Astrocyte (in vitro differentiated cells and primary cell): Measurements from ENCODE around the gene ENOX1. TPM values are rescaled to one million over a fixed set of nuclear protein-coding genes. Genes with fewer than 3 reads are reported as not detected.

Experiments
- DNase-seq: peaks from one replicate; pipeline ENCODE4 v3.0.0-alpha.2; 2010; ENCODE audit warnings: low read depth
- FAIRE-seq: peaks from 2 replicates; lab custom pipeline; 2011; peaks lifted over from hg19 to GRCh38; lab: Jason Lieb, UNC
- H2AFZ ChIP-seq: 2 replicates; pipeline ENCODE4 v1.6.0; 2012; ENCODE audit warnings: low read depth, low read length, inconsistent platforms
- H3K27ac ChIP-seq: 2 replicates; pipeline ENCODE4 v1.5.1; 2011; ENCODE audit warnings: low read depth, low read length, inconsistent platforms
- H3K27me3 ChIP-seq: 2 replicates; pipeline ENCODE4 v1.6.0; 2011; ENCODE audit warnings: low read length, inconsistent platforms; ENCODE audit not compliant: insufficient read depth
- H3K36me3 ChIP-seq: 2 replicates; pipeline ENCODE4 v1.5.1; 2011; ENCODE audit warnings: low read length, inconsistent platforms; ENCODE audit not compliant: insufficient read depth
- H3K4me1 ChIP-seq: 2 replicates; pipeline ENCODE4 v1.5.1; 2011; ENCODE audit warnings: low read length, inconsistent platforms; ENCODE audit not compliant: insufficient read depth
- H3K4me2 ChIP-seq: 2 replicates; pipeline ENCODE4 v1.6.0; 2012; ENCODE audit warnings: low read length, inconsistent platforms
- H3K4me3 ChIP-seq: 2 replicates; pipeline ENCODE4 v1.5.1; 2011; ENCODE audit warnings: low read depth, mild to moderate bottlenecking, low read length, inconsistent platforms; ENCODE audit not compliant: insufficient read depth
- H3K79me2 ChIP-seq: 2 replicates; pipeline ENCODE4 v1.6.0; 2012; ENCODE audit warnings: mild to moderate bottlenecking, low read length, inconsistent platforms; ENCODE audit not compliant: insufficient read depth
- H3K9ac ChIP-seq: 2 replicates; pipeline ENCODE4 v1.6.0; 2012; ENCODE audit warnings: mild to moderate bottlenecking, low read length, inconsistent platforms
- H3K9me3 ChIP-seq: 2 replicates; pipeline ENCODE4 v1.5.1; 2012; ENCODE audit warnings: low read depth, mild to moderate bottlenecking, low read length, inconsistent platforms; ENCODE audit not compliant: insufficient read depth
- H4K20me1 ChIP-seq: 2 replicates; pipeline ENCODE4 v1.6.0; 2012; ENCODE audit warnings: low read length, inconsistent platforms; ENCODE audit not compliant: insufficient read depth
- H3K27ac Mint-ChIP-seq: one replicate; pipeline ENCODE4 v1.8.0; 2021; ENCODE audit warnings: mild to moderate bottlenecking, mixed read lengths; ENCODE audit not compliant: unreplicated experiment
- H3K27me3 Mint-ChIP-seq: one replicate; pipeline ENCODE4 v1.8.0; 2021; ENCODE audit warnings: low read depth, mixed read lengths; ENCODE audit not compliant: unreplicated experiment
- H3K36me3 Mint-ChIP-seq: one replicate; pipeline ENCODE4 v1.8.0; 2021; ENCODE audit warnings: low read depth, mixed read lengths; ENCODE audit not compliant: unreplicated experiment
- H3K4me1 Mint-ChIP-seq: one replicate; pipeline ENCODE4 v1.8.0; 2021; ENCODE audit warnings: low read depth, mixed read lengths; ENCODE audit not compliant: unreplicated experiment
- H3K4me3 Mint-ChIP-seq: one replicate; pipeline ENCODE4 v1.8.0; 2021; ENCODE audit warnings: mild to moderate bottlenecking, moderate library complexity, mixed read lengths; ENCODE audit not compliant: unreplicated experiment
- H3K9me3 Mint-ChIP-seq: one replicate; pipeline ENCODE4 v1.8.0; 2021; ENCODE audit warnings: mild to moderate bottlenecking, mixed read lengths; ENCODE audit not compliant: unreplicated experiment
- EZH2 ChIP-seq: IDR thresholded peaks from 2 replicates; pipeline ENCODE4 v1.6.1; 2012; ENCODE audit warnings: mild to moderate bottlenecking, low read length, inconsistent platforms; ENCODE audit not compliant: insufficient read depth
- total RNA-seq: library from RNA; stranded (reverse); gene quantifications from 2 replicates; pipeline ENCODE4 v1.2.1, GENCODE V29; 2021
- TF ChIP-seq, protein P1 (sequence below): IDR thresholded peaks from 2 replicates; pipeline ENCODE4 v1.5.1; 2011; ENCODE audit warnings: low read depth, mild to moderate bottlenecking, inconsistent platforms, low read length, moderate library complexity; ENCODE audit not compliant: insufficient read depth

ENOX1 gene
- total RNA-seq, 1 donor from 2014 or later, result 2.3 TPM

DNA sequence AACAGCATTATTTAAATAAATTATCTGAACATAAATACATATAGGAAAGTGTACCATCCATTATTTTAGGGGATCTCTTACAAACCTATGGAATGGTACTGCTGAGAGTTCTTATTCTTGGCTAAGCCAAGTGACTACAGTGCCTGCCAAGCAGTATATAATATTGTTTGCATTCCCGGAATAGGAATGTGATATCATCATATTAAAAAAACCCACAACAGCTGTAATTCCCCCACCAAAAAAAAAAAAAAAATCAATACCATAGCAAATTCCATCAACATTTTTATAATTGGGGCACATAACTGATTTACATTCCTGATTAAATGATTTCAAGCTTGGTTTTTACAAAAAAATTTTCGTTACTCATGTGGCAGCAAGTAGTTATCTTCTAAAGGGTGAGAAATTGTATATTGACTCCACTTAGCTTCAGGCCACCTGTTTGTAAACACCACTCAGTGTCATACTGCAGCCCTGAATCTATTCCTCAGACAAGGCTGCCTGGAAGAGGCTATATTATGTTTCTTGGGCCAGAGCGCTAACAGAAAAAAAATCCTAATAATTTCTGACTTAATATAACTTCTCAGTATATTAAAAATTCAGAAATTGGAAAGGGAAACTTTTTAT, 485.3 kb downstream of the ENOX1 start:
- DNase-seq, result peak; percentile 20
- no peak overlapping the region for H3K4me2 ChIP-seq
- H3K9me3 ChIP-seq, result no peaks in the 10 kb centered on the region
- H3K36me3 Mint-ChIP-seq, result no peaks in the 10 kb centered on the region
- H3K4me3 ChIP-seq, result no peak overlapping the region
- no peaks in the 10 kb centered on the region for H4K20me1 ChIP-seq
- no peaks in the 10 kb centered on the region for H3K27me3 ChIP-seq
- no peak overlapping the region for H2AFZ ChIP-seq
- no peak overlapping the region for H3K9ac ChIP-seq
- H3K4me3 Mint-ChIP-seq, result no peak overlapping the region
- no peak overlapping the region for H3K27ac Mint-ChIP-seq
- TF ChIP-seq, protein P1, sequence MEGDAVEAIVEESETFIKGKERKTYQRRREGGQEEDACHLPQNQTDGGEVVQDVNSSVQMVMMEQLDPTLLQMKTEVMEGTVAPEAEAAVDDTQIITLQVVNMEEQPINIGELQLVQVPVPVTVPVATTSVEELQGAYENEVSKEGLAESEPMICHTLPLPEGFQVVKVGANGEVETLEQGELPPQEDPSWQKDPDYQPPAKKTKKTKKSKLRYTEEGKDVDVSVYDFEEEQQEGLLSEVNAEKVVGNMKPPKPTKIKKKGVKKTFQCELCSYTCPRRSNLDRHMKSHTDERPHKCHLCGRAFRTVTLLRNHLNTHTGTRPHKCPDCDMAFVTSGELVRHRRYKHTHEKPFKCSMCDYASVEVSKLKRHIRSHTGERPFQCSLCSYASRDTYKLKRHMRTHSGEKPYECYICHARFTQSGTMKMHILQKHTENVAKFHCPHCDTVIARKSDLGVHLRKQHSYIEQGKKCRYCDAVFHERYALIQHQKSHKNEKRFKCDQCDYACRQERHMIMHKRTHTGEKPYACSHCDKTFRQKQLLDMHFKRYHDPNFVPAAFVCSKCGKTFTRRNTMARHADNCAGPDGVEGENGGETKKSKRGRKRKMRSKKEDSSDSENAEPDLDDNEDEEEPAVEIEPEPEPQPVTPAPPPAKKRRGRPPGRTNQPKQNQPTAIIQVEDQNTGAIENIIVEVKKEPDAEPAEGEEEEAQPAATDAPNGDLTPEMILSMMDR, result no peak
- no peak for TF ChIP-seq EZH2
- no peaks in the 10 kb centered on the region for H3K4me1 ChIP-seq
- H3K27ac ChIP-seq, result no peak overlapping the region
- H3K9me3 Mint-ChIP-seq, result no peaks in the 10 kb centered on the region
- FAIRE-seq, result no peak
- no peaks in the 10 kb centered on the region for H3K36me3 ChIP-seq
- H3K79me2 ChIP-seq, result no peaks in the 10 kb centered on the region
- peaks cover 6% of the 10 kb centered on the region for H3K4me1 Mint-ChIP-seq
- H3K27me3 Mint-ChIP-seq, result peaks cover 7% of the 10 kb centered on the region

DNA sequence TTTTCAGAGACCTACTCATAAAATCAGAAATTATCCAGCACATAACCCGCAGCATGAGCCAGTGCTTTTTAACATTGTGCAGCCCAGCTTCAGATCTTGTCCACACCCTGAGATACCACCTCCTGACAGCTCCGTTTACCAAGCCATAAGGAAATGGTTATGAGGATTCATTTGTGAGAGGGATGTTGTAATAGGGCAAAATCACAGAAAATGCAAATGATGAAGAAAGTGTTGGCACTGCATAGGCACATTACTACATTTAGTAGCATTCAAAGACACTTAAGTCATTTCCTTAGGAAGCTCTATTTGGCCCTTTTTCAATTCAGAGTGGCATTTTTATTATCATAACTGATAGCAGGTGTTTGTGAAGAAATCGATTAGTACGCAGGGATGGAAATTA, 485.9 kb downstream of the ENOX1 start:
- TF ChIP-seq, protein P1, result no peak
- no peak for TF ChIP-seq EZH2
- no peaks in the 10 kb centered on the region for H3K27me3 ChIP-seq
- Mint-ChIP-seq H3K4me1 (peaks cover 5% of the 10 kb centered on the region), H3K4me3 (no peak overlapping the region), H3K36me3 (no peaks in the 10 kb centered on the region), H3K27ac (no peak overlapping the region), H3K27me3 (peaks cover 7% of the 10 kb centered on the region), H3K9me3 (no peaks in the 10 kb centered on the region)
- H3K4me1 ChIP-seq, result no peaks in the 10 kb centered on the region
- no peak overlapping the region for H3K27ac ChIP-seq
- H3K4me3 ChIP-seq, result no peak overlapping the region
- H3K79me2 ChIP-seq, result no peaks in the 10 kb centered on the region
- no peak overlapping the region for H3K9ac ChIP-seq
- no peaks in the 10 kb centered on the region for H3K36me3 ChIP-seq
- H3K9me3 ChIP-seq, result no peaks in the 10 kb centered on the region
- no peak overlapping the region for H3K4me2 ChIP-seq
- no peak overlapping the region for H2AFZ ChIP-seq
- FAIRE-seq (peak; percentile 41), DNase-seq (no peak)
- H4K20me1 ChIP-seq, result no peaks in the 10 kb centered on the region

DNA sequence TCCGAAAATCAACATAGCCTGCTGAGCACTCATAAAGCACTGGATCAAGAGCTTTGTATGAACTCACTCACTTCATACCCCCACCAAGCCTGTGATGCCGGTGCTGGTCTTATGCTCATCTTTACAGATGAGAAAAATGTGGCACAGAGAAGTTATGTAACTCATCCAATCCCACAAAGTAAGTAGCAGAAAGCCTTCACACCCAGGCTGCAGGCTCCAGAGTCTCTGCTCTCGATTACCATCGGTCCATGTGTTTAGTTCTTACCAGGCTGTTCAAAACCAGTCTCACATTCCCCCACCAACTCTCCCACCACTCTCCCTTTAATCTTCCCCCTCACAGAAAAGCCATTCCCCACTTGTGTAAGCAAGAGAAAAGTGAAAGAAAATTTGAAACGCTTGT, 487.4 kb downstream of the ENOX1 start:
- Histone ChIP-seq H3K27me3 (no peaks in the 10 kb centered on the region), H3K36me3 (no peaks in the 10 kb centered on the region), H2AFZ (no peak overlapping the region), H4K20me1 (no peaks in the 10 kb centered on the region), H3K9ac (no peak overlapping the region), H3K27ac (no peak overlapping the region), H3K79me2 (no peaks in the 10 kb centered on the region), H3K9me3 (no peaks in the 10 kb centered on the region), H3K4me1 (no peaks in the 10 kb centered on the region), H3K4me2 (no peak overlapping the region), H3K4me3 (no peak overlapping the region)
- H3K27ac Mint-ChIP-seq, result no peak overlapping the region
- peaks cover 7% of the 10 kb centered on the region for H3K27me3 Mint-ChIP-seq
- no peak for DNase-seq
- no peaks in the 10 kb centered on the region for H3K36me3 Mint-ChIP-seq
- no peak for FAIRE-seq
- no peaks in the 10 kb centered on the region for H3K9me3 Mint-ChIP-seq
- H3K4me1 Mint-ChIP-seq, result peaks cover 5% of the 10 kb centered on the region
- TF ChIP-seq EZH2, result no peak
- TF ChIP-seq, protein P1, result no peak
- no peak overlapping the region for H3K4me3 Mint-ChIP-seq
